SK-N-MC (cell line): ENCODE measurements around the gene TMEM175.

Source experiments
- EZH2 ChIP-seq: fragments of 200-600 bp; sonication (generic); IDR thresholded peaks from one replicate; pipeline ENCODE4 v1.6.1; 2017; ENCODE audit warnings: antibody characterized with exemption
- FOXP2 ChIP-seq: optimal IDR thresholded peaks from 2 replicates; pipeline ENCODE3; 2011; ENCODE audit warnings: mild to moderate bottlenecking, moderate library complexity; ENCODE audit not compliant: insufficient read depth; ENCODE audit errors: extremely low read length, control extremely low read depth
- POLR2AphosphoS5 ChIP-seq: IDR thresholded peaks from 2 replicates; pipeline ENCODE4 v1.6.1; 2012; ENCODE audit warnings: mild to moderate bottlenecking, low read depth, low read length, borderline replicate concordance

- TF ChIP-seq EZH2 (no peak), POLR2AphosphoS5 (no peak), FOXP2 (no peak)
Measured at GRCh38 chr4:959338-960139, 27.3 kb downstream of the TMEM175 start.
